ENCODE data around the gene USP43.

DNA sequence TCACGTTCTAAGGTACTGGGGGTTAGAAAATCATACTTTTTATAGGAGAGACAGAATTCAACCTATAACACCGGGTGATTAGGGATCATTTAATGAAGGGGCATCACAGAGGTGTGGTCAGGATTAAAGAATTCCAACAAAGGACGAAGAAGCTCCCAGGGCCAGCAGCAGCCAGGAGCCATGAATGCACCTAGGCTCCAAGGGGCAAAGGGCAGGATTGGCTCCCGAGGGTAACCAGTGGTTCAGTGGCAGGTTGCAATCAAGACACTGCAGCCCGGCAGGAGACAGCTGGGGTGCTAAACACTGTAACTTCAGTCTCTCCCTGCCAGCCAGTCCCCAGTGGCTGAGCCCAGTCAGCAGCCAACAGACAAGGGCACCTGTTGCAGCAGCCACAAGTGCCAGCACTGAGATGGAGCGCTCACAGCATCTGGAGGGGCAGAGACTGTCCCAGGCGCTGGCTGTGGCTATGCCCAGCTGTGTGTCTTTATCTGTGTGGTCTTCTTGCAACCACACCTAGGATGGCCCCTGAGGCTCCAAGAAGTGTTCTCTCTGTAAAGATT lies 122.2 kb downstream of the USP43 start:
- TF ChIP-seq, protein P1, sequence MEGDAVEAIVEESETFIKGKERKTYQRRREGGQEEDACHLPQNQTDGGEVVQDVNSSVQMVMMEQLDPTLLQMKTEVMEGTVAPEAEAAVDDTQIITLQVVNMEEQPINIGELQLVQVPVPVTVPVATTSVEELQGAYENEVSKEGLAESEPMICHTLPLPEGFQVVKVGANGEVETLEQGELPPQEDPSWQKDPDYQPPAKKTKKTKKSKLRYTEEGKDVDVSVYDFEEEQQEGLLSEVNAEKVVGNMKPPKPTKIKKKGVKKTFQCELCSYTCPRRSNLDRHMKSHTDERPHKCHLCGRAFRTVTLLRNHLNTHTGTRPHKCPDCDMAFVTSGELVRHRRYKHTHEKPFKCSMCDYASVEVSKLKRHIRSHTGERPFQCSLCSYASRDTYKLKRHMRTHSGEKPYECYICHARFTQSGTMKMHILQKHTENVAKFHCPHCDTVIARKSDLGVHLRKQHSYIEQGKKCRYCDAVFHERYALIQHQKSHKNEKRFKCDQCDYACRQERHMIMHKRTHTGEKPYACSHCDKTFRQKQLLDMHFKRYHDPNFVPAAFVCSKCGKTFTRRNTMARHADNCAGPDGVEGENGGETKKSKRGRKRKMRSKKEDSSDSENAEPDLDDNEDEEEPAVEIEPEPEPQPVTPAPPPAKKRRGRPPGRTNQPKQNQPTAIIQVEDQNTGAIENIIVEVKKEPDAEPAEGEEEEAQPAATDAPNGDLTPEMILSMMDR (IDR thresholded peaks at IDR 0.05; ENCODE audit: insufficient read depth, low read depth, low read length): no peak
- TF ChIP-seq EZH2 (IDR thresholded peaks at IDR 0.05; ENCODE audit: insufficient read depth, low read length): no peak

Measured in astrocyte (in vitro differentiated cells and primary cell).